GM23338 (cell line): ENCODE measurements around the gene BAK1. TPM values are rescaled to one million over a fixed set of nuclear protein-coding genes. Genes with fewer than 3 reads are reported as not detected.

Source experiments
- ATAC-seq: fragments of 200-7000 bp; cut with Tn5 transposase; 3 replicates; pipeline ENCODE4 v1.9.1; 2020
- DNase-seq: peaks from one replicate; pipeline ENCODE4 v3.0.0-alpha.2; 2015; ENCODE audit warnings: low spot score
- H2AFZ ChIP-seq: fragments of 200-600 bp; sonication (generic); 2 replicates; pipeline ENCODE4 v1.8.0; 2016; ENCODE audit warnings: antibody characterized with exemption, mild to moderate bottlenecking, moderate library complexity
- H3F3A ChIP-seq: fragments of 200-600 bp; sonication (generic); replicated peaks from 2 replicates; pipeline ENCODE4 v1.8.0; 2017; ENCODE audit warnings: antibody characterized with exemption, mixed run types, low read depth
- H3K27ac ChIP-seq: fragments of 200-600 bp; sonication (generic); 2 replicates; pipeline ENCODE4 v1.6.1; 2016; ENCODE audit warnings: low read depth
- H3K27me3 ChIP-seq: fragments of 200-600 bp; sonication (generic); 2 replicates; pipeline ENCODE4 v1.8.0; 2016; ENCODE audit warnings: mild to moderate bottlenecking, mixed run types, moderate library complexity; ENCODE audit not compliant: insufficient read depth
- H3K36me3 ChIP-seq: fragments of 200-600 bp; sonication (generic); 2 replicates; pipeline ENCODE4 v1.8.0; 2016; ENCODE audit warnings: mild to moderate bottlenecking; ENCODE audit not compliant: insufficient read depth
- H3K4me1 ChIP-seq: fragments of 200-600 bp; sonication (generic); 2 replicates; pipeline ENCODE4 v1.8.0; 2016; ENCODE audit warnings: mild to moderate bottlenecking, moderate library complexity; ENCODE audit not compliant: insufficient read depth
- H3K4me2 ChIP-seq: fragments of 200-600 bp; sonication (generic); 2 replicates; pipeline ENCODE4 v1.7.1; 2017; ENCODE audit warnings: mixed run types
- H3K4me3 ChIP-seq: fragments of 200-600 bp; sonication (generic); 2 replicates; pipeline ENCODE4 v1.6.1; 2016; ENCODE audit warnings: mixed run types
- H3K79me2 ChIP-seq: fragments of 200-600 bp; sonication (generic); replicated peaks from 2 replicates; pipeline ENCODE4 v1.8.0; 2017; ENCODE audit warnings: mild to moderate bottlenecking; ENCODE audit not compliant: insufficient read depth
- H3K9me2 ChIP-seq: fragments of 200-600 bp; sonication (generic); 2 replicates; pipeline ENCODE4 v1.8.0; 2017; ENCODE audit not compliant: insufficient read depth
- H4K20me1 ChIP-seq: fragments of 200-600 bp; sonication (generic); replicated peaks from 2 replicates; pipeline ENCODE4 v1.8.0; 2017; ENCODE audit warnings: mild to moderate bottlenecking; ENCODE audit not compliant: insufficient read depth
- H3K27ac Mint-ChIP-seq: 2 replicates; pipeline ENCODE4 v1.8.0; 2020; ENCODE audit warnings: inconsistent platforms, mild to moderate bottlenecking, moderate library complexity, mixed read lengths
- H3K27me3 Mint-ChIP-seq: 3 replicates; pipeline ENCODE4 v1.8.0; 2022; ENCODE audit warnings: low read depth, mild to moderate bottlenecking, moderate library complexity, mixed read lengths, inconsistent platforms; ENCODE audit not compliant: insufficient read depth, poor library complexity
- H3K36me3 Mint-ChIP-seq: 3 replicates; pipeline ENCODE4 v1.8.0; 2021; ENCODE audit warnings: low read depth, mild to moderate bottlenecking, inconsistent platforms, moderate library complexity, mixed read lengths
- H3K4me1 Mint-ChIP-seq: 3 replicates; pipeline ENCODE4 v1.8.0; 2020; ENCODE audit warnings: mild to moderate bottlenecking, inconsistent platforms, mixed read lengths
- H3K4me3 Mint-ChIP-seq: 3 replicates; pipeline ENCODE4 v1.8.0; 2021; ENCODE audit warnings: moderate library complexity, mild to moderate bottlenecking, inconsistent platforms, mixed read lengths
- H3K9me3 Mint-ChIP-seq: 3 replicates; pipeline ENCODE4 v1.8.0; 2020; ENCODE audit warnings: moderate library complexity, mild to moderate bottlenecking, inconsistent platforms, mixed read lengths
- CREB1 ChIP-seq: fragments of 250-450 bp; sonication (Bioruptor Pico); IDR thresholded peaks from 2 replicates; pipeline ENCODE4 v1.5.0; 2020; ENCODE audit warnings: low read depth, mild to moderate bottlenecking, moderate library complexity
- EZH2 ChIP-seq: fragments of 200-600 bp; sonication (generic); IDR thresholded peaks from one replicate; pipeline ENCODE4 v1.8.0; 2017; ENCODE audit warnings: antibody characterized with exemption, mild to moderate bottlenecking, low read depth; ENCODE audit not compliant: unreplicated experiment
- EZH2phosphoT487 ChIP-seq: fragments of 200-600 bp; sonication (generic); IDR thresholded peaks from one replicate; pipeline ENCODE4 v1.8.1; 2018; ENCODE audit warnings: antibody characterized with exemption; ENCODE audit not compliant: unreplicated experiment
- NANOG ChIP-seq: IDR thresholded peaks from 2 replicates; pipeline ENCODE4 v1.6.1; 2016; ENCODE audit warnings: antibody characterized with exemption, borderline replicate concordance
- REST ChIP-seq: IDR thresholded peaks from one replicate; pipeline ENCODE4 v1.6.1; 2018; ENCODE audit warnings: antibody characterized with exemption; ENCODE audit not compliant: unreplicated experiment
- STAT1 ChIP-seq: IDR thresholded peaks from one replicate; pipeline ENCODE4 v1.6.1; 2016; ENCODE audit warnings: antibody characterized with exemption; ENCODE audit not compliant: unreplicated experiment
- ZNF114 ChIP-seq: fragments of 250-450 bp; sonication (Bioruptor Pico); IDR thresholded peaks from 2 replicates; pipeline ENCODE4 v1.5.0; 2020; ENCODE audit warnings: mild to moderate bottlenecking, moderate library complexity
- ZNF331 ChIP-seq: fragments of 250-450 bp; sonication (Bioruptor Pico); IDR thresholded peaks from 2 replicates; pipeline ENCODE4 v1.5.0; 2020; ENCODE audit warnings: low read depth, mild to moderate bottlenecking, moderate library complexity
- ZNF462 ChIP-seq: fragments of 250-450 bp; sonication (Bioruptor Pico); IDR thresholded peaks from 2 replicates; pipeline ENCODE4 v1.5.0; 2020; ENCODE audit warnings: mild to moderate bottlenecking, moderate library complexity
- polyA plus RNA-seq: library from polyadenylated mRNA; unstranded; fragments of >200 nt; fragmentation: Nextera tagmentation; extraction: Ambion mirVana; gene quantifications from 2 replicates; pipeline ENCODE4 v1.2.1, GENCODE V29; 2016
- total RNA-seq: library from RNA; depleted of rRNA; stranded (reverse); fragments of >200 nt; shearing (Covaris generic); gene quantifications from 2 replicates; pipeline ENCODE4 v1.2.3, GENCODE V29; 2014

The BAK1 gene
- total and polyA plus RNA-seq, 2 experiments from 2014 or later, result 22.2 to 45.0 TPM

GRCh38 chr6:33566182-33567084 lies 13.6 kb downstream of the BAK1 start (continued):
- TF ChIP-seq REST (no peak), STAT1 (no peak), EZH2 (no peak), NANOG (no peak), CREB1 (CRISPR knock-in tag) (no peak), EZH2phosphoT487 (no peak)

- no peak for ATAC-seq
- H3K36me3 Mint-ChIP-seq, result 0 out of 3 replicates have a peak, but pooled peaks cover 2% of the 10 kb centered on the region
- Histone ChIP-seq H4K20me1 (no peaks in the 10 kb centered on the region), H3K79me2 (no peaks in the 10 kb centered on the region), H3K27me3 (no peaks in the 10 kb centered on the region), H3K36me3 (no peaks in the 10 kb centered on the region), H3K4me2 (no peak overlapping the region), H3F3A (no peaks in the 10 kb centered on the region), H3K27ac (no peak overlapping the region), H3K4me3 (no peak overlapping the region), H3K4me1 (no peaks in the 10 kb centered on the region), H3K9me2 (no peaks in the 10 kb centered on the region), H2AFZ (no peak overlapping the region)
- no peak overlapping the region for H3K4me3 Mint-ChIP-seq
- no peak for TF ChIP-seq NANOG
- no peak for TF ChIP-seq ZNF331
- no peak for DNase-seq
- H3K27ac Mint-ChIP-seq, result no peak overlapping the region
- H3K4me1 Mint-ChIP-seq, result no peaks in the 10 kb centered on the region
- peaks cover 4% of the 10 kb centered on the region for H3K27me3 Mint-ChIP-seq
- peaks cover 11% of the 10 kb centered on the region; the same call in 2 of the 3 replicates for H3K9me3 Mint-ChIP-seq
Measured at GRCh38 chr6:33558801-33559200, 21.3 kb downstream of the BAK1 start.

- Histone ChIP-seq H2AFZ (no peak overlapping the region), H3F3A (no peaks in the 10 kb centered on the region), H3K4me1 (no peaks in the 10 kb centered on the region), H4K20me1 (no peaks in the 10 kb centered on the region), H3K27ac (no peak overlapping the region), H3K4me2 (no peak overlapping the region), H3K27me3 (no peaks in the 10 kb centered on the region), H3K79me2 (no peaks in the 10 kb centered on the region), H3K4me3 (no peak overlapping the region), H3K9me2 (no peaks in the 10 kb centered on the region), H3K36me3 (no peaks in the 10 kb centered on the region)
- no peak overlapping the region for H3K4me3 Mint-ChIP-seq
- H3K27ac Mint-ChIP-seq, result no peak overlapping the region
- 0 out of 3 replicates have a peak, but pooled peaks cover 2% of the 10 kb centered on the region for H3K36me3 Mint-ChIP-seq
- peaks cover 4% of the 10 kb centered on the region for H3K27me3 Mint-ChIP-seq
- no peaks in the 10 kb centered on the region for H3K4me1 Mint-ChIP-seq
- H3K9me3 Mint-ChIP-seq, result peaks cover 11% of the 10 kb centered on the region; the same call in 2 of the 3 replicates
- DNase-seq, result no peak
- ATAC-seq, result no peak
- no peak for TF ChIP-seq ZNF462 (CRISPR knock-in tag)
- no peak for TF ChIP-seq NANOG
- TF ChIP-seq EZH2, result no peak
- TF ChIP-seq CREB1 (CRISPR knock-in tag), result no peak
- TF ChIP-seq ZNF114 (CRISPR knock-in tag), result no peak
Measured at GRCh38 chr6:33557376-33557775, 22.7 kb downstream of the BAK1 start.
